ENCODE measurements around the gene TYW1. TPM values are rescaled to one million over a fixed set of nuclear protein-coding genes. Genes with fewer than 3 reads are reported as not detected.
"Not testable (repeated sequence)": the region's sequence is repeated elsewhere in the genome, so short reads cannot be mapped to it uniquely, and the experiment has no call there.

Gene TYW1
- total and polyA plus RNA-seq, 2 of the 4 experiments (the other 2 are of a cell fraction): 10.7 to 23.7 TPM

GRCh38 chr7:67223551-67223950, 226.9 kb downstream of the TYW1 start:
- H2BK20ac ChIP-seq (ENCODE audit: low read depth, low read length); BruUV-seq (replicated peaks); POLR2A ChIA-PET (ENCODE audit: unreplicated experiment); H3K56ac ChIP-seq (ENCODE audit: extremely low read depth, insufficient read depth, low read length); H2BK15ac ChIP-seq (ENCODE audit: low read depth, low read length); H2BK5ac ChIP-seq (ENCODE audit: low read depth, low read length, poor library complexity, severe bottlenecking); H4K8ac ChIP-seq (ENCODE audit: low read depth in 2 of 2, low read length in 2 of 2); H3K4ac ChIP-seq (ENCODE audit: low read depth, low read length); H3K23ac ChIP-seq (ENCODE audit: low read depth, low read length); H3K36me3 ChIP-seq (ENCODE audit: control insufficient read depth, insufficient read depth, low read length); H2BK120ac ChIP-seq (ENCODE audit: low read depth, low read length); H2AK9ac ChIP-seq (replicated peaks; ENCODE audit: low read depth, low read length, poor library complexity); H4K5ac ChIP-seq (ENCODE audit: low read depth, low read length); intact Hi-C loops (cut with micrococcal nuclease); H3K4me3 ChIP-seq (ENCODE audit: insufficient read depth, low read depth, low read length); H2AFZ ChIP-seq (replicated peaks; ENCODE audit: low read length, poor library complexity); H4K20me1 ChIP-seq (ENCODE audit: insufficient read depth, low read length); in situ Hi-C loops (cut with MboI; ENCODE audit: low sequenced_read_pairs); H3K14ac ChIP-seq (replicated peaks; ENCODE audit: low read depth, low read length); H3K18ac ChIP-seq (ENCODE audit: low read depth, low read length); dilution Hi-C loops (cut with HindIII; ENCODE audit: low sequenced_read_pairs, unreplicated experiment); H3K27me3 ChIP-seq (ENCODE audit: control insufficient read depth, insufficient read depth, low read length); CTCF ChIA-PET; H4K91ac ChIP-seq (ENCODE audit: insufficient read depth, low read depth, low read length); H3K9me1 ChIP-seq (ENCODE audit: insufficient read depth, low read length); H3K9me3 ChIP-seq (ENCODE audit: control insufficient read depth, insufficient read depth, low read length); H3K4me1 ChIP-seq (ENCODE audit: control insufficient read depth, insufficient read depth, low read length); H2AK5ac ChIP-seq (ENCODE audit: low read depth, low read length); H3K9ac ChIP-seq (ENCODE audit: low read depth, low read length); H3K79me1 ChIP-seq (ENCODE audit: low read depth in 1 of 2, low read length in 2 of 2): not testable (repeated sequence)
- Histone ChIP-seq H3K4me2 (ENCODE audit: low read depth, low read length) (peak overlapping the region; percentile 69; the same call in 1 of the 2 replicates), H3K27ac (ENCODE audit: insufficient read depth, low read length) (peak overlapping the region; percentile 80; the same call in 1 of the 2 replicates)
- WGBS, 2 experiments (ENCODE audit: extremely low coverage in 2 of 2, insufficient read length in 1 of 2): 60% methylated on average over 1 of the region's 2 CpGs; no CpG with 5 or more reads in 1 of the 2 experiments
- peak; percentile 97 for ATAC-seq (ENCODE audit: low read depth)
- peak; percentile 19; the same call in 1 of the 2 replicates for TF ChIP-seq FOS (IDR thresholded peaks at IDR 0.05; ENCODE audit: low read depth, low read length)
- DNase-seq: peak; percentile 89

GRCh38 chr7:67226340-67226907, 229.8 kb downstream of the TYW1 start:
- H3K4me1 ChIP-seq (ENCODE audit: control insufficient read depth, insufficient read depth, low read length); H3K9me1 ChIP-seq (ENCODE audit: insufficient read depth, low read length); H3K23ac ChIP-seq (ENCODE audit: low read depth, low read length); H2AK9ac ChIP-seq (replicated peaks; ENCODE audit: low read depth, low read length, poor library complexity); H4K5ac ChIP-seq (ENCODE audit: low read depth, low read length); H2BK5ac ChIP-seq (ENCODE audit: low read depth, low read length, poor library complexity, severe bottlenecking); H3K9ac ChIP-seq (ENCODE audit: low read depth, low read length); H4K20me1 ChIP-seq (ENCODE audit: insufficient read depth, low read length); H3K4me3 ChIP-seq (ENCODE audit: insufficient read depth, low read depth, low read length); H2BK120ac ChIP-seq (ENCODE audit: low read depth, low read length); H3K4me2 ChIP-seq (ENCODE audit: low read depth, low read length); BruUV-seq (replicated peaks); CTCF ChIA-PET; H3K18ac ChIP-seq (ENCODE audit: low read depth, low read length); H2BK20ac ChIP-seq (ENCODE audit: low read depth, low read length); H3K9me3 ChIP-seq (ENCODE audit: control insufficient read depth, insufficient read depth, low read length); in situ Hi-C loops (cut with MboI; ENCODE audit: low sequenced_read_pairs); H2AFZ ChIP-seq (replicated peaks; ENCODE audit: low read length, poor library complexity); H3K27me3 ChIP-seq (ENCODE audit: control insufficient read depth, insufficient read depth, low read length); POLR2A ChIA-PET (ENCODE audit: unreplicated experiment); H3K79me1 ChIP-seq (ENCODE audit: low read depth in 1 of 2, low read length in 2 of 2); H2BK15ac ChIP-seq (ENCODE audit: low read depth, low read length); H4K91ac ChIP-seq (ENCODE audit: insufficient read depth, low read depth, low read length); intact Hi-C loops (cut with micrococcal nuclease); H3K56ac ChIP-seq (ENCODE audit: extremely low read depth, insufficient read depth, low read length); H3K27ac ChIP-seq (ENCODE audit: insufficient read depth, low read length); dilution Hi-C loops (cut with HindIII; ENCODE audit: low sequenced_read_pairs, unreplicated experiment); H3K36me3 ChIP-seq (ENCODE audit: control insufficient read depth, insufficient read depth, low read length): not testable (repeated sequence)
- peak overlapping the region; percentile 50; the same call in 1 of the 2 replicates for H2AK5ac ChIP-seq (ENCODE audit: low read depth, low read length)
- peak overlapping the region in 1 of 2 experiments; percentile 60; a peak in 1 of 4 replicates for H4K8ac ChIP-seq (ENCODE audit: low read depth in 2 of 2, low read length in 2 of 2)
- ATAC-seq (ENCODE audit: low read depth) (peak; percentile 15; the same call in 1 of the 2 replicates), DNase-seq (peak; percentile 64)
- peak overlapping the region; percentile 29; the same call in 1 of the 2 replicates for H3K14ac ChIP-seq (replicated peaks; ENCODE audit: low read depth, low read length)
- no CpG with 5 or more reads among the region's 5 CpGs for WGBS, 2 experiments (ENCODE audit: extremely low coverage in 2 of 2, insufficient read length in 1 of 2)
- peak overlapping the region; percentile 16; the same call in 1 of the 2 replicates for H3K4ac ChIP-seq (ENCODE audit: low read depth, low read length)
